NCI-H345 treated with DMSO at 0.1 percent for 48 hours (cell line): Measurements from ENCODE around the gene LRIT1.

ENCODE experiments used
- DNase-seq: peaks from one replicate; lab custom pipeline; 2025; ENCODE audit not compliant: unreplicated experiment; lab: John Stamatoyannopoulos, UW

LRIT1 gene

GRCh38 chr10:84256510-84257342 is 15.4 kb upstream of the LRIT1 start:
- DNase-seq, result no peak

GRCh38 chr10:84254552-84255478 is 13.5 kb upstream of the LRIT1 start:
- DNase-seq, result no peak

- no peak for DNase-seq
Observed at GRCh38 chr10:84248794-84249193, 7.4 kb upstream of the LRIT1 start.

GRCh38 chr10:84247496-84247895 is 6.2 kb upstream of the LRIT1 start:
- no peak for DNase-seq

- DNase-seq, result no peak
Observed at GRCh38 chr10:84244651-84245270, 3.4 kb upstream of the LRIT1 start, which contains the start of gene RGR. TSS of gene RGR (plus strand) at chr10:84245053. CDS start at chr10:84245091, 38 bp downstream.

- DNase-seq, result no peak
Observed at GRCh38 chr10:84243759-84244158, 2.4 kb upstream of the LRIT1 start.

GRCh38 chr10:84238909-84239308 is 2.4 kb downstream of the LRIT1 start:
- DNase-seq, result no peak

- DNase-seq, result no peak
Observed at GRCh38 chr10:84237199-84238051, 3.9 kb downstream of the LRIT1 start.

GRCh38 chr10:84236807-84237198 is 4.5 kb downstream of the LRIT1 start:
- DNase-seq, result no peak

GRCh38 chr10:84235096-84235495 is 6.2 kb downstream of the LRIT1 start:
- DNase-seq, result no peak

GRCh38 chr10:84234479-84234878 is 6.9 kb downstream of the LRIT1 start:
- DNase-seq, result no peak

- DNase-seq, result no peak
Observed at GRCh38 chr10:84233940-84234339, 7.4 kb downstream of the LRIT1 start.

- DNase-seq, result no peak
Observed at GRCh38 chr10:84232376-84232775, 9.0 kb downstream of the LRIT1 start.

GRCh38 chr10:84230359-84230758 is 11.0 kb downstream of the LRIT1 start:
- DNase-seq, result no peak

GRCh38 chr10:84227810-84228209 is 13.5 kb downstream of the LRIT1 start:
- DNase-seq, result no peak

GRCh38 chr10:84226616-84227015 is 14.7 kb downstream of the LRIT1 start:
- no peak for DNase-seq

GRCh38 chr10:84225427-84226173 is 15.7 kb downstream of the LRIT1 start, which contains the start of gene LRIT2:
TSS of gene LRIT2 (minus strand) at chr10:84225544. CDS start at chr10:84225520, 24 bp downstream.
- no peak for DNase-seq

GRCh38 chr10:84224411-84225028 is 16.8 kb downstream of the LRIT1 start:
- DNase-seq, result no peak

- no peak for DNase-seq
Observed at GRCh38 chr10:84221916-84222315, 19.4 kb downstream of the LRIT1 start.
